GM20000 (cell line): ENCODE results near the gene TNKS2.
"Not testable (repeated sequence)": the region's sequence is repeated elsewhere in the genome, so short reads cannot be mapped to it uniquely, and the experiment has no call there.

Experiments used
- DNase-seq: peaks from one replicate; pipeline ENCODE4 v3.0.0; 2012; ENCODE audit warnings: low spot score
- CTCF ChIP-seq: IDR thresholded peaks from 2 replicates; pipeline ENCODE4 v1.5.1; 2012; ENCODE audit warnings: mild to moderate bottlenecking, control low read depth; ENCODE audit errors: extremely low read depth, missing control alignments

TNKS2 gene

GRCh38 chr10:91893051-91893450 is 94.8 kb downstream of the TNKS2 start:
- TF ChIP-seq CTCF: no peak
- DNase-seq: no peak

GRCh38 chr10:91894261-91894685 is 96.0 kb downstream of the TNKS2 start:
- DNase-seq: not testable (repeated sequence)

- DNase-seq: no peak
- no peak for TF ChIP-seq CTCF
Measured at GRCh38 chr10:91896212-91896756, 98.1 kb downstream of the TNKS2 start.

GRCh38 chr10:91897421-91897820 is 99.2 kb downstream of the TNKS2 start:
- TF ChIP-seq CTCF: no peak
- no peak for DNase-seq

GRCh38 chr10:91901784-91902677 is 103.8 kb downstream of the TNKS2 start:
- DNase-seq: no peak
- no peak for TF ChIP-seq CTCF

- no peak for DNase-seq
- TF ChIP-seq CTCF: no peak
Measured at GRCh38 chr10:91907033-91907594, 108.9 kb downstream of the TNKS2 start.

- no peak for TF ChIP-seq CTCF
- DNase-seq: no peak
Measured at GRCh38 chr10:91907914-91908336, 109.7 kb downstream of the TNKS2 start.
